ENCODE results near the gene PRUNE2. TPM values are rescaled to one million over a fixed set of nuclear protein-coding genes. Genes with fewer than 3 reads are reported as not detected.

The PRUNE2 gene
- total RNA-seq, 1 donor from 2014 or later: 4.3 TPM

GRCh38 chr9:76620996-76621395 lies 284.9 kb downstream of the PRUNE2 start:
- Mint-ChIP-seq H3K9me3 (no peaks in the 10 kb centered on the region), H3K27me3 (ENCODE audit: low read depth) (no peaks in the 10 kb centered on the region), H3K4me1 (peaks cover 12% of the 10 kb centered on the region), H3K27ac (ENCODE audit: unreplicated experiment) (no peak overlapping the region), H3K4me3 (no peak overlapping the region), H3K36me3 (ENCODE audit: low read depth) (no peaks in the 10 kb centered on the region)
- DNase-seq (ENCODE audit: low read depth, low spot score): no peak
- no peak for TF ChIP-seq CTCF (conservative IDR thresholded peaks at IDR 0.05)

GRCh38 chr9:76620581-76620980 lies 285.3 kb downstream of the PRUNE2 start:
- no peak overlapping the region for H3K4me3 Mint-ChIP-seq
- DNase-seq (ENCODE audit: low read depth, low spot score): no peak
- no peaks in the 10 kb centered on the region for H3K36me3 Mint-ChIP-seq (ENCODE audit: low read depth)
- no peak for TF ChIP-seq CTCF (conservative IDR thresholded peaks at IDR 0.05)
- H3K9me3 Mint-ChIP-seq: no peaks in the 10 kb centered on the region
- no peaks in the 10 kb centered on the region for H3K27me3 Mint-ChIP-seq (ENCODE audit: low read depth)
- no peak overlapping the region for H3K27ac Mint-ChIP-seq (ENCODE audit: unreplicated experiment)
- peaks cover 12% of the 10 kb centered on the region for H3K4me1 Mint-ChIP-seq

- H3K27me3 Mint-ChIP-seq (ENCODE audit: low read depth): no peaks in the 10 kb centered on the region
- no peaks in the 10 kb centered on the region for H3K36me3 Mint-ChIP-seq (ENCODE audit: low read depth)
- no peaks in the 10 kb centered on the region for H3K9me3 Mint-ChIP-seq
- peaks cover 9% of the 10 kb centered on the region for H3K4me1 Mint-ChIP-seq
- H3K27ac Mint-ChIP-seq (ENCODE audit: unreplicated experiment): no peak overlapping the region
- DNase-seq (ENCODE audit: low read depth, low spot score): no peak
- no peak for TF ChIP-seq CTCF (conservative IDR thresholded peaks at IDR 0.05)
- no peak overlapping the region for H3K4me3 Mint-ChIP-seq
Measured at GRCh38 chr9:76619640-76620039, 286.3 kb downstream of the PRUNE2 start.

GRCh38 chr9:76619197-76619596 lies 286.7 kb downstream of the PRUNE2 start:
- H3K27ac Mint-ChIP-seq (ENCODE audit: unreplicated experiment): no peak overlapping the region
- no peaks in the 10 kb centered on the region for H3K27me3 Mint-ChIP-seq (ENCODE audit: low read depth)
- H3K9me3 Mint-ChIP-seq: no peaks in the 10 kb centered on the region
- TF ChIP-seq CTCF (conservative IDR thresholded peaks at IDR 0.05): no peak
- no peaks in the 10 kb centered on the region for H3K36me3 Mint-ChIP-seq (ENCODE audit: low read depth)
- H3K4me3 Mint-ChIP-seq: no peak overlapping the region
- DNase-seq (ENCODE audit: low read depth, low spot score): no peak
- H3K4me1 Mint-ChIP-seq: peaks cover 5% of the 10 kb centered on the region

- H3K4me3 Mint-ChIP-seq: no peak overlapping the region
- no peaks in the 10 kb centered on the region for H3K9me3 Mint-ChIP-seq
Measured at GRCh38 chr9:76618762-76619161, 287.2 kb downstream of the PRUNE2 start.

More at GRCh38 chr9:76618762-76619161, 287.2 kb downstream of the PRUNE2 start:
- no peak for TF ChIP-seq CTCF (conservative IDR thresholded peaks at IDR 0.05)
- H3K4me1 Mint-ChIP-seq: peaks cover under 1% of the 10 kb centered on the region
- H3K27me3 Mint-ChIP-seq (ENCODE audit: low read depth): no peaks in the 10 kb centered on the region
- no peak overlapping the region for H3K27ac Mint-ChIP-seq (ENCODE audit: unreplicated experiment)
- DNase-seq (ENCODE audit: low read depth, low spot score): no peak
- H3K36me3 Mint-ChIP-seq (ENCODE audit: low read depth): no peaks in the 10 kb centered on the region

Measured in neural crest cell (in vitro differentiated cells).